ENCODE data around the gene VENTX. TPM values are rescaled to one million over a fixed set of nuclear protein-coding genes. Genes with fewer than 3 reads are reported as not detected.

The VENTX gene
- total and polyA plus RNA-seq, 2 of the 4 experiments (the other 2 are of a cell fraction) = not detected

GRCh38 chr10:133247681-133248333, 10.2 kb downstream of the VENTX start:
- ChIA-PET POLR2A (ENCODE audit: unreplicated experiment) (no interaction called here), CTCF (no interaction called here)
- TF ChIP-seq CHD1 (IDR thresholded peaks at IDR 0.05; ENCODE audit: low read depth, low read length) = no peak
- no peak for TF ChIP-seq MAZ (IDR thresholded peaks at IDR 0.05; ENCODE audit: borderline replicate concordance, low read depth, low read length)
- no peak for TF ChIP-seq MAFK (IDR thresholded peaks at IDR 0.05; ENCODE audit: low read depth, low read length)
- TF ChIP-seq BHLHE40 (IDR thresholded peaks at IDR 0.05; ENCODE audit: low read depth, low read length) = no peak
- TF ChIP-seq RCOR1 (IDR thresholded peaks at IDR 0.05; ENCODE audit: insufficient replicate concordance, low read length) = no peak
- TF ChIP-seq CEBPB (IDR thresholded peaks at IDR 0.05; ENCODE audit: low read depth, low read length) = no peak
- no peak for TF ChIP-seq ELK1 (IDR thresholded peaks at IDR 0.05; ENCODE audit: borderline replicate concordance, low read depth, low read length)
- no peak overlapping the region for H2BK15ac ChIP-seq (ENCODE audit: low read depth, low read length)
- H2AFZ ChIP-seq (replicated peaks; ENCODE audit: low read length, poor library complexity) = no peak overlapping the region
- peak overlapping the region; percentile 42 for H2AK9ac ChIP-seq (replicated peaks; ENCODE audit: low read depth, low read length, poor library complexity)
- no peak overlapping the region for H4K5ac ChIP-seq (ENCODE audit: low read depth, low read length)
- H3K14ac ChIP-seq (replicated peaks; ENCODE audit: low read depth, low read length) = no peak overlapping the region
- in situ Hi-C loops (cut with MboI; ENCODE audit: low sequenced_read_pairs) = no loop called here
- peaks cover 16% of the 10 kb centered on the region for H3K27me3 ChIP-seq (ENCODE audit: control insufficient read depth, insufficient read depth, low read length)
- H3K56ac ChIP-seq (ENCODE audit: extremely low read depth, insufficient read depth, low read length) = no peak overlapping the region
- DNase-seq = no peak
- no peak overlapping the region for H2BK20ac ChIP-seq (ENCODE audit: low read depth, low read length)
- H3K4me2 ChIP-seq (ENCODE audit: low read depth, low read length) = no peak overlapping the region
- H3K23ac ChIP-seq (ENCODE audit: low read depth, low read length) = no peak overlapping the region
- H3K36me3 ChIP-seq (ENCODE audit: control insufficient read depth, insufficient read depth, low read length) = no peaks in the 10 kb centered on the region
- no peaks in the 10 kb centered on the region for H3K79me1 ChIP-seq (ENCODE audit: low read depth in 1 of 2, low read length in 2 of 2)
- no peak overlapping the region for H4K91ac ChIP-seq (ENCODE audit: insufficient read depth, low read depth, low read length)
- no peak overlapping the region for H3K4ac ChIP-seq (ENCODE audit: low read depth, low read length)
- no peaks in the 10 kb centered on the region; the same call in 1 of the 2 replicates for H4K20me1 ChIP-seq (ENCODE audit: insufficient read depth, low read length)
- no peak overlapping the region for H3K9ac ChIP-seq (ENCODE audit: low read depth, low read length)
- no peak overlapping the region for H2BK5ac ChIP-seq (ENCODE audit: low read depth, low read length, poor library complexity, severe bottlenecking)
- dilution Hi-C loops (cut with HindIII; ENCODE audit: low sequenced_read_pairs, unreplicated experiment) = no loop called here
- no peak overlapping the region for H3K27ac ChIP-seq (ENCODE audit: insufficient read depth, low read length)
- no TSS peak for BruUV-seq (replicated peaks)
- H4K8ac ChIP-seq (ENCODE audit: low read depth in 2 of 2, low read length in 2 of 2) = no peak overlapping the region
- no peak for ATAC-seq (ENCODE audit: low read depth)
- peaks cover 4% of the 10 kb centered on the region for H3K9me1 ChIP-seq (ENCODE audit: insufficient read depth, low read length)
- no peak overlapping the region for H3K18ac ChIP-seq (ENCODE audit: low read depth, low read length)
- intact Hi-C loops (cut with micrococcal nuclease) = no loop called here
- H3K4me3 ChIP-seq (ENCODE audit: insufficient read depth, low read depth, low read length) = no peak overlapping the region
- H2BK120ac ChIP-seq (ENCODE audit: low read depth, low read length) = no peak overlapping the region
- WGBS, 2 experiments (ENCODE audit: extremely low coverage in 2 of 2, insufficient read length in 1 of 2) = 82% methylated on average over 15 of the region's 36 CpGs; no CpG with 5 or more reads in 1 of the 2 experiments
- H2AK5ac ChIP-seq (ENCODE audit: low read depth, low read length) = no peak overlapping the region
- H3K9me3 ChIP-seq (ENCODE audit: control insufficient read depth, insufficient read depth, low read length) = no peaks in the 10 kb centered on the region
- no peaks in the 10 kb centered on the region for H3K4me1 ChIP-seq (ENCODE audit: control insufficient read depth, insufficient read depth, low read length)
